GM12878 (cell line): ENCODE data around the gene ANKFY1. TPM values are rescaled to one million over a fixed set of nuclear protein-coding genes. Genes with fewer than 3 reads are reported as not detected.

ENCODE experiments used
- ATAC-seq: fragments of 200-7000 bp; cut with Tn5 transposase; 3 replicates; pipeline ENCODE4 v1.9.1; 2020; ENCODE audit warnings: mild to moderate bottlenecking, moderate library complexity
- BruUV-seq: library from RNA; stranded (reverse); fragments of 400-500 nt; replicated peaks from 2 replicates; lab custom pipeline; 2021; lab: Mats Ljungman, UMichigan
- CTCF ChIA-PET: fragments of 300-600 bp; sonication (Branson Sonifier 250); formaldehyde crosslinking; extraction: SDS; loops from one replicate; lab custom pipeline; 2021; ENCODE audit warnings: inconsistent platforms; lab: Yijun Ruan, JAX
- POLR2A ChIA-PET: fragments of 350-600 bp; formaldehyde crosslinking; extraction: SDS; loops from one replicate; lab custom pipeline; 2021; ENCODE audit warnings: inconsistent platforms; lab: Charles Lee
- RAD21 ChIA-PET: fragments of 300-600 bp; sonication (Branson Sonifier 250); formaldehyde crosslinking; loops from one replicate; lab custom pipeline; 2023; ENCODE audit warnings: antibody characterized with exemption; ENCODE audit not compliant: unreplicated experiment; lab: Charles Lee
- SMC1A ChIA-PET: fragments of 300-600 bp; sonication (Branson Sonifier 250); formaldehyde crosslinking; loops from one replicate; lab custom pipeline; 2023; ENCODE audit not compliant: unreplicated experiment, uncharacterized antibody; lab: Charles Lee
- DNase-seq: peaks from one replicate; pipeline ENCODE4 v3.0.0-alpha.2; 2011; ENCODE audit warnings: low read depth, low spot score
- FAIRE-seq: peaks from 3 replicates; lab custom pipeline; 2011; peaks lifted over from hg19 to GRCh38; lab: Jason Lieb, UNC
- H2AFZ ChIP-seq: 2 replicates; pipeline ENCODE4 v1.6.0; 2011; ENCODE audit warnings: low read depth, low read length, control low read depth; ENCODE audit not compliant: control insufficient read depth
- H3K27ac ChIP-seq: 2 replicates; pipeline ENCODE4 v1.5.1; 2011; ENCODE audit warnings: control low read depth; ENCODE audit not compliant: control insufficient read depth, insufficient read depth
- H3K27me3 ChIP-seq, 2 experiments: replicated peaks in 1 of 2; 2 replicates each; pipeline versions ENCODE4 v1.6.0 to v1.6.1; 2011; ENCODE audit warnings: low read length in 1 of 2; ENCODE audit not compliant: control insufficient read depth in 2 of 2, insufficient read depth in 2 of 2
- H3K36me3 ChIP-seq, 2 experiments: 2 replicates each; pipeline ENCODE4 v1.5.1; 2011; ENCODE audit warnings: low read length in 1 of 2; ENCODE audit not compliant: control insufficient read depth in 2 of 2, insufficient read depth in 2 of 2
- H3K4me1 ChIP-seq: 2 replicates; pipeline ENCODE4 v1.6.1; 2011; ENCODE audit warnings: mild to moderate bottlenecking, low read length, moderate library complexity, mixed read lengths; ENCODE audit not compliant: control insufficient read depth, insufficient read depth
- H3K4me2 ChIP-seq: 2 replicates; pipeline ENCODE4 v1.6.0; 2011; ENCODE audit warnings: control low read depth; ENCODE audit not compliant: control insufficient read depth, insufficient read depth
- H3K4me3 ChIP-seq: fragments of 200-600 bp; sonication (generic); 2 replicates; pipeline ENCODE4 v1.5.1; 2016
- H3K79me2 ChIP-seq: 2 replicates; pipeline ENCODE4 v1.6.0; 2011; ENCODE audit warnings: low read length; ENCODE audit not compliant: control insufficient read depth, insufficient read depth
- H3K9ac ChIP-seq: 2 replicates; pipeline ENCODE4 v1.8.0; 2011; ENCODE audit warnings: low read length, control low read depth, mixed read lengths; ENCODE audit not compliant: control insufficient read depth, insufficient read depth
- H3K9me3 ChIP-seq: replicated peaks from 3 replicates; pipeline ENCODE4 v1.5.1; 2011; ENCODE audit warnings: mild to moderate bottlenecking, low read length; ENCODE audit not compliant: control insufficient read depth, insufficient read depth
- H4K20me1 ChIP-seq: 2 replicates; pipeline ENCODE4 v1.6.0; 2011; ENCODE audit not compliant: control insufficient read depth, insufficient read depth
- ATF7 ChIP-seq: fragments of 450-650 bp; IDR thresholded peaks from 2 replicates; pipeline ENCODE4 v1.6.1; 2016; ENCODE audit warnings: low read depth, mild to moderate bottlenecking
- CBX3 ChIP-seq: fragments of 200-600 bp; sonication (generic); IDR thresholded peaks from 2 replicates; pipeline ENCODE4 v1.6.1; 2016; ENCODE audit warnings: low read depth, borderline replicate concordance
- CREB1 ChIP-seq: IDR thresholded peaks from 2 replicates; pipeline ENCODE4 v1.6.1; 2012; ENCODE audit warnings: low read depth, mild to moderate bottlenecking, inconsistent platforms
- CREM ChIP-seq: IDR thresholded peaks from 2 replicates; pipeline ENCODE4 v1.6.1; 2014; ENCODE audit warnings: antibody characterized with exemption, low read depth
- EGR1 ChIP-seq, 2 experiments: IDR thresholded peaks; 1 replicate in 1 of 2; 2 replicates in 1 of 2; pipeline ENCODE4 v1.6.1; 2011 to 2012; ENCODE audit warnings: low read depth in 2 of 2, low read length in 2 of 2, borderline replicate concordance in 1 of 2, mild to moderate bottlenecking in 1 of 2, moderate library complexity in 1 of 2
- GATAD2B ChIP-seq: fragments of 450-650 bp; conservative IDR thresholded peaks from 2 replicates; pipeline ENCODE4 v1.6.1; 2017; ENCODE audit warnings: low read depth, mild to moderate bottlenecking, moderate library complexity
- KLF5 ChIP-seq: fragments of 450-650 bp; IDR thresholded peaks from 2 replicates; pipeline ENCODE4 v1.6.1; 2014; ENCODE audit warnings: mild to moderate bottlenecking; ENCODE audit not compliant: partially characterized antibody
- MYB ChIP-seq: fragments of 150-350 bp; IDR thresholded peaks from 2 replicates; pipeline ENCODE4 v1.6.1; 2014; ENCODE audit warnings: mild to moderate bottlenecking, low read depth, low read length, borderline replicate concordance
- NFYB ChIP-seq: IDR thresholded peaks from 2 replicates; pipeline ENCODE4 v1.6.1; 2011; ENCODE audit warnings: low read depth, mild to moderate bottlenecking, low read length, improper control_type of control experiment, moderate library complexity; ENCODE audit not compliant: insufficient read depth
- NR2F1 ChIP-seq: fragments of 450-650 bp; conservative IDR thresholded peaks from 2 replicates; pipeline ENCODE4 v1.6.1; 2017; ENCODE audit warnings: mild to moderate bottlenecking
- PBX3 ChIP-seq: IDR thresholded peaks from 2 replicates; pipeline ENCODE4 v1.6.1; 2011; ENCODE audit warnings: mild to moderate bottlenecking, low read depth, low read length, moderate library complexity; ENCODE audit not compliant: insufficient replicate concordance
- POU2F2 ChIP-seq: IDR thresholded peaks from 3 replicates; pipeline ENCODE4 v1.6.1; 2011; ENCODE audit warnings: low read depth, mild to moderate bottlenecking, low read length, borderline replicate concordance
- RAD51 ChIP-seq: fragments of 450-650 bp; IDR thresholded peaks from 2 replicates; pipeline ENCODE4 v1.6.1; 2016; ENCODE audit warnings: moderate library complexity, mild to moderate bottlenecking, inconsistent platforms
- RUNX3 ChIP-seq: IDR thresholded peaks from 2 replicates; pipeline ENCODE4 v1.6.1; 2012; ENCODE audit warnings: low read length, inconsistent platforms
- STAT1 ChIP-seq: fragments of 450-650 bp; conservative IDR thresholded peaks from 2 replicates; pipeline ENCODE4 v1.6.1; 2014; ENCODE audit warnings: antibody characterized with exemption, mild to moderate bottlenecking
- SUZ12 ChIP-seq: fragments of 200-600 bp; sonication (generic); IDR thresholded peaks from one replicate; pipeline ENCODE4 v1.6.1; 2018; ENCODE audit warnings: antibody characterized with exemption, mild to moderate bottlenecking; ENCODE audit not compliant: unreplicated experiment
- WGBS: methylation state at CpG from one replicate; pipeline ENCODE4 v1.1.6; 2016; ENCODE audit warnings: low lambda C conversion rate; ENCODE audit not compliant: insufficient replicate concordance, insufficient coverage; ENCODE audit errors: missing lambda C conversion rate; 5-methylcytosine and 5-hydroxymethylcytosine counted together
- in situ Hi-C: fragments of 300-500 bp; cut with MboI; formaldehyde crosslinking; loops from 9 replicates; pipeline ENCODE4 v1.14.3; 2018; ENCODE audit warnings: mixed read lengths
- intact Hi-C: fragments of 100-400 bp; cut with micrococcal nuclease; formaldehyde crosslinking; loops from one replicate; pipeline ENCODE4 v1.14.2; 2022; ENCODE audit not compliant: unreplicated experiment
- polyA plus RNA-seq, 11 experiments: library from polyadenylated mRNA; depleted of rRNA in 4 of 11; unstranded in 6 of 11; stranded (reverse) in 5 of 11; fragments of >200 nt; fragmentation: Nextera tagmentation in 4 of 11; fragmentation: Illumina TruSeq in 1 of 11; extraction: Ambion mirVana in 4 of 11; extraction: Trizol in 1 of 11; gene quantifications; 1 replicate in 1 of 11; 2 replicates in 10 of 11; pipeline versions ENCODE4 v1.2.1 to v1.2.3, GENCODE V29; 2011 to 2016; ENCODE audit warnings: inconsistent platforms in 2 of 11, missing spikeins in 2 of 11, low read depth in 1 of 11
- total RNA-seq, 4 experiments: library from RNA; depleted of rRNA in 3 of 4; stranded (reverse); fragments of >200 nt in 3 of 4; fragmentation: Illumina TruSeq in 1 of 4; extraction: Trizol in 1 of 4; gene quantifications; 2 replicates each; pipeline versions ENCODE4 v1.2.1 to v1.2.3, GENCODE V29; 2013 to 2021
- TF ChIP-seq, protein P1 (sequence below): fragments of 450-650 bp; IDR thresholded peaks from 2 replicates; pipeline ENCODE4 v1.6.1; 2017; ENCODE audit warnings: mild to moderate bottlenecking, moderate library complexity

The ANKFY1 gene
- total and polyA plus RNA-seq, 10 of the 15 experiments (the other 5 are each of a cell fraction or from before 2014, with no cell fraction given) = 3.0 to 27.7 (median 16.4) TPM

DNA sequence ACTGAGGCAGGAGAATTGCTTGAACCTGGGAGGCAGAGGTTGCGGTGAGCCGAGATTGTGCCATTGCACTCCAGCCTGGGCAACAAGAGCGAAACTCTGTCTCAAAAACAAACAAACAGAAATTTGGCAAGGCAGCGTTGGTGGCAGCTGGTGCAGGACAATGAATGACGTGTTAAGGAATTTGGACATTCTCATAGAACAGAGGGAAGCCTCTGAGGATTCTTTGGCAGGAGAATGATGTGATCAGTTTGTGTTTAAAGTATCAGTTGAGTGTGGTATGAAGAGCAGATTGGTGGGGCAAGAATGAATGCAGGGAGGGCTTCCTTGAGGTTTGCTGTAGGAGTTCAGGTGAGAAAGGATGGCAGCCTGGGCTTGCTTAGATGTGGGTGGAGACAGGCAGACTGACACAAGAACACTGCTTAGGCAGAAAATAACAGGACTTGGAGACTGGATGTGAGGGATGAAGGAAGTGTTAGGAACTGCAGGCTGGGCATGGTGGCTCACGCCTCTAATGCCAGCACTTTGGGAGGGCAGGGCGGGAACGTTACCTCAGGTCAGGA lies 115.9 kb downstream of the ANKFY1 start:
- ChIA-PET RAD21 (no interaction called here), SMC1A (no interaction called here), CTCF (no interaction called here), POLR2A (interaction anchor here (0.7 kb wide), 1 partner anchor 194 kb away, joined by 4 read pairs; no protein-coding TSS in a partner anchor)
- H3K36me3 ChIP-seq = no peaks in the 10 kb centered on the region
- 87% methylated on average over 8 of the region's 8 CpGs for WGBS
- ATAC-seq = no peak
- no peak overlapping the region for H2AFZ ChIP-seq
- FAIRE-seq = no peak
- H3K27me3 ChIP-seq = no peaks in the 10 kb centered on the region
- H3K4me3 ChIP-seq = no peak overlapping the region
- no TSS peak for BruUV-seq
- peaks cover 10% of the 10 kb centered on the region for H3K79me2 ChIP-seq
- no peaks in the 10 kb centered on the region for H3K9me3 ChIP-seq
- no peak overlapping the region for H3K27ac ChIP-seq
- intact Hi-C loops = no loop called here
- TF ChIP-seq MYB (no peak), RAD51 (no peak), SUZ12 (no peak), PBX3 (no peak), CBX3 (no peak), ATF7 (no peak), GATAD2B (no peak), KLF5 (no peak), RUNX3 (no peak), EGR1 (IDR thresholded peaks at IDR 0.05; ENCODE audit: borderline replicate concordance in 1 of 2, low read depth in 2 of 2, low read length in 2 of 2) (no peak), CREM (no peak), STAT1 (no peak), NR2F1 (no peak), POU2F2 (no peak), CREB1 (no peak), NFYB (no peak)
- TF ChIP-seq, protein P1, sequence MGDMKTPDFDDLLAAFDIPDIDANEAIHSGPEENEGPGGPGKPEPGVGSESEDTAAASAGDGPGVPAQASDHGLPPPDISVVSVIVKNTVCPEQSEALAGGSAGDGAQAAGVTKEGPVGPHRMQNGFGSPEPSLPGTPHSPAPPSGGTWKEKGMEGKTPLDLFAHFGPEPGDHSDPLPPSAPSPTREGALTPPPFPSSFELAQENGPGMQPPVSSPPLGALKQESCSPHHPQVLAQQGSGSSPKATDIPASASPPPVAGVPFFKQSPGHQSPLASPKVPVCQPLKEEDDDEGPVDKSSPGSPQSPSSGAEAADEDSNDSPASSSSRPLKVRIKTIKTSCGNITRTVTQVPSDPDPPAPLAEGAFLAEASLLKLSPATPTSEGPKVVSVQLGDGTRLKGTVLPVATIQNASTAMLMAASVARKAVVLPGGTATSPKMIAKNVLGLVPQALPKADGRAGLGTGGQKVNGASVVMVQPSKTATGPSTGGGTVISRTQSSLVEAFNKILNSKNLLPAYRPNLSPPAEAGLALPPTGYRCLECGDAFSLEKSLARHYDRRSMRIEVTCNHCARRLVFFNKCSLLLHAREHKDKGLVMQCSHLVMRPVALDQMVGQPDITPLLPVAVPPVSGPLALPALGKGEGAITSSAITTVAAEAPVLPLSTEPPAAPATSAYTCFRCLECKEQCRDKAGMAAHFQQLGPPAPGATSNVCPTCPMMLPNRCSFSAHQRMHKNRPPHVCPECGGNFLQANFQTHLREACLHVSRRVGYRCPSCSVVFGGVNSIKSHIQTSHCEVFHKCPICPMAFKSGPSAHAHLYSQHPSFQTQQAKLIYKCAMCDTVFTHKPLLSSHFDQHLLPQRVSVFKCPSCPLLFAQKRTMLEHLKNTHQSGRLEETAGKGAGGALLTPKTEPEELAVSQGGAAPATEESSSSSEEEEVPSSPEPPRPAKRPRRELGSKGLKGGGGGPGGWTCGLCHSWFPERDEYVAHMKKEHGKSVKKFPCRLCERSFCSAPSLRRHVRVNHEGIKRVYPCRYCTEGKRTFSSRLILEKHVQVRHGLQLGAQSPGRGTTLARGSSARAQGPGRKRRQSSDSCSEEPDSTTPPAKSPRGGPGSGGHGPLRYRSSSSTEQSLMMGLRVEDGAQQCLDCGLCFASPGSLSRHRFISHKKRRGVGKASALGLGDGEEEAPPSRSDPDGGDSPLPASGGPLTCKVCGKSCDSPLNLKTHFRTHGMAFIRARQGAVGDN = no peak
- in situ Hi-C loops = no loop called here
- no peaks in the 10 kb centered on the region for H4K20me1 ChIP-seq
- no peak overlapping the region for H3K4me2 ChIP-seq
- DNase-seq = no peak
- H3K9ac ChIP-seq = no peak overlapping the region
- H3K4me1 ChIP-seq = peaks cover 7% of the 10 kb centered on the region; the same call in 1 of the 2 replicates
